Effector memory CD4-positive, alpha-beta T cell (primary cell): Measurements from ENCODE around the gene SLC26A6.

Experiments
- DNase-seq, 3 donors: peaks; one replicate each; pipeline ENCODE4 v3.0.0-alpha.2; 2020
- H3K27ac ChIP-seq: 2 replicates; pipeline ENCODE4 v1.7.0; 2013; ENCODE audit warnings: mild to moderate bottlenecking, low read length, moderate library complexity; ENCODE audit not compliant: insufficient read depth, poor library complexity, severe bottlenecking
- H3K27me3 ChIP-seq: replicated peaks from 2 replicates; pipeline ENCODE4 v1.7.0; 2013; ENCODE audit warnings: mild to moderate bottlenecking, low read length; ENCODE audit not compliant: insufficient read depth, control insufficient read depth, poor library complexity, severe bottlenecking
- H3K36me3 ChIP-seq: 2 replicates; pipeline ENCODE4 v1.7.0; 2013; ENCODE audit warnings: mild to moderate bottlenecking, low read length, moderate library complexity; ENCODE audit not compliant: control insufficient read depth, insufficient read depth
- H3K4me1 ChIP-seq: 2 replicates; pipeline ENCODE4 v1.7.0; 2013; ENCODE audit warnings: low read length, mild to moderate bottlenecking; ENCODE audit not compliant: control insufficient read depth, insufficient read depth, poor library complexity, severe bottlenecking
- H3K4me3 ChIP-seq: 2 replicates; pipeline ENCODE4 v1.7.0; 2013; ENCODE audit warnings: low read length, low read depth, mild to moderate bottlenecking; ENCODE audit not compliant: insufficient read depth, poor library complexity, severe bottlenecking
- H3K9me3 ChIP-seq: 2 replicates; pipeline ENCODE4 v1.7.0; 2013; ENCODE audit warnings: mild to moderate bottlenecking, low read length, moderate library complexity; ENCODE audit not compliant: control insufficient read depth

Gene SLC26A6

GRCh38 chr3:48661501-48662144 is 26.4 kb upstream of the SLC26A6 start:
- Histone ChIP-seq H3K27ac (no peak overlapping the region), H3K4me3 (no peak overlapping the region), H3K36me3 (no peaks in the 10 kb centered on the region), H3K9me3 (no peaks in the 10 kb centered on the region), H3K4me1 (peaks cover 29% of the 10 kb centered on the region), H3K27me3 (peaks cover 15% of the 10 kb centered on the region)
- DNase-seq = peak; percentile 51 to 68 (median 59)

GRCh38 chr3:48660800-48661400 is 25.6 kb upstream of the SLC26A6 start:
- Histone ChIP-seq H3K4me3 (no peak overlapping the region), H3K27me3 (peaks cover 15% of the 10 kb centered on the region), H3K9me3 (no peaks in the 10 kb centered on the region), H3K4me1 (peaks cover 32% of the 10 kb centered on the region), H3K27ac (no peak overlapping the region), H3K36me3 (no peaks in the 10 kb centered on the region)
- no peak for DNase-seq

- Histone ChIP-seq H3K9me3 (no peaks in the 10 kb centered on the region), H3K4me3 (peak overlapping the region; percentile 56), H3K36me3 (no peaks in the 10 kb centered on the region), H3K4me1 (peaks cover 19% of the 10 kb centered on the region), H3K27ac (no peak overlapping the region), H3K27me3 (peaks cover under 1% of the 10 kb centered on the region)
- DNase-seq = peak; percentile 9 to 11 (median 10)
Measured at GRCh38 chr3:48656841-48657281, 21.6 kb upstream of the SLC26A6 start.

GRCh38 chr3:48656061-48656840 is 21.0 kb upstream of the SLC26A6 start:
- H3K27ac ChIP-seq = peak overlapping the region; percentile 58
- peaks cover 13% of the 10 kb centered on the region for H3K4me1 ChIP-seq
- no peaks in the 10 kb centered on the region for H3K36me3 ChIP-seq
- DNase-seq = peak; percentile 73 to 76 (median 74)
- H3K4me3 ChIP-seq = peak overlapping the region; percentile 56
- no peaks in the 10 kb centered on the region for H3K27me3 ChIP-seq
- no peaks in the 10 kb centered on the region for H3K9me3 ChIP-seq

- DNase-seq = peak in 2 of 3 donors; percentile 27 to 36
Measured at GRCh38 chr3:48655606-48656005, 20.3 kb upstream of the SLC26A6 start.

GRCh38 chr3:48655063-48655462 is 19.8 kb upstream of the SLC26A6 start:
- Histone ChIP-seq H3K27me3 (no peaks in the 10 kb centered on the region), H3K9me3 (no peaks in the 10 kb centered on the region), H3K36me3 (no peaks in the 10 kb centered on the region), H3K27ac (peak overlapping the region; percentile 58), H3K4me1 (peaks cover 12% of the 10 kb centered on the region), H3K4me3 (no peak overlapping the region)
- DNase-seq = no peak

More at GRCh38 chr3:48655606-48656005, 20.3 kb upstream of the SLC26A6 start:
- H3K27me3 ChIP-seq = no peaks in the 10 kb centered on the region
- H3K27ac ChIP-seq = peak overlapping the region; percentile 58
- peak overlapping the region; percentile 56 for H3K4me3 ChIP-seq
- no peaks in the 10 kb centered on the region for H3K36me3 ChIP-seq
- peaks cover 12% of the 10 kb centered on the region for H3K4me1 ChIP-seq
- no peaks in the 10 kb centered on the region for H3K9me3 ChIP-seq

GRCh38 chr3:48652923-48653715 is 17.9 kb upstream of the SLC26A6 start:
- no peaks in the 10 kb centered on the region for H3K9me3 ChIP-seq
- H3K4me3 ChIP-seq = no peak overlapping the region
- H3K27ac ChIP-seq = no peak overlapping the region
- DNase-seq = no peak
- no peaks in the 10 kb centered on the region for H3K27me3 ChIP-seq
- H3K4me1 ChIP-seq = peaks cover 12% of the 10 kb centered on the region
- no peaks in the 10 kb centered on the region for H3K36me3 ChIP-seq

- no peak overlapping the region for H3K4me3 ChIP-seq
- no peaks in the 10 kb centered on the region for H3K36me3 ChIP-seq
- no peaks in the 10 kb centered on the region for H3K9me3 ChIP-seq
- H3K27ac ChIP-seq = no peak overlapping the region
- DNase-seq = no peak
- peaks cover 9% of the 10 kb centered on the region for H3K4me1 ChIP-seq
- H3K27me3 ChIP-seq = no peaks in the 10 kb centered on the region
Measured at GRCh38 chr3:48651771-48652170, 16.5 kb upstream of the SLC26A6 start.

- H3K4me3 ChIP-seq = no peak overlapping the region
- H3K27me3 ChIP-seq = no peaks in the 10 kb centered on the region
- H3K36me3 ChIP-seq = no peaks in the 10 kb centered on the region
- H3K4me1 ChIP-seq = peaks cover 5% of the 10 kb centered on the region
- no peak overlapping the region for H3K27ac ChIP-seq
- DNase-seq = no peak
- H3K9me3 ChIP-seq = no peaks in the 10 kb centered on the region
Measured at GRCh38 chr3:48650723-48651122, 15.5 kb upstream of the SLC26A6 start.
